Measurements from ENCODE around the gene TLK1. TPM values are rescaled to one million over a fixed set of nuclear protein-coding genes. Genes with fewer than 3 reads are reported as not detected.

The TLK1 gene
- total RNA-seq, 1 donor from 2014 or later, result 86.5 TPM

DNA sequence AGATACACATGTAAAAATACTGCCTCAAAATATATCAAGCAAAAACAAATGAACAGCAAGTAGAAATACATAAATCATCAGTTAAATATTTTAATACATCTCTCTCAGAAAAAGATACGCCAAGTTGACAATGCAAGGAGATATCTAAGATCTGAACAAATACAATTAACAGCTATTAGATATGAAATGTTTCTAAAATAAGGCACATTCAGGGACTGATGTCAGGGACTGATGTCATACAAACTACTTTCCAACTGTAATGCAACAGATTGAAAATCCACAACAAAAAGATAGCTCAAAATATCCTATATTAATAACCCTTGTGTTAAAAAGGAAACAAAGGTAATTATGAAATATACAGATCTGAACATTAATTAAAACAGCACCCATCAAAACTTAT is 51.7 kb downstream of the TLK1 start:
- DNase-seq (ENCODE audit: extremely low spot score, unreplicated experiment), result no peak
- no peak overlapping the region for H3K4me3 Mint-ChIP-seq (ENCODE audit: unreplicated experiment)
- TF ChIP-seq, protein P1, sequence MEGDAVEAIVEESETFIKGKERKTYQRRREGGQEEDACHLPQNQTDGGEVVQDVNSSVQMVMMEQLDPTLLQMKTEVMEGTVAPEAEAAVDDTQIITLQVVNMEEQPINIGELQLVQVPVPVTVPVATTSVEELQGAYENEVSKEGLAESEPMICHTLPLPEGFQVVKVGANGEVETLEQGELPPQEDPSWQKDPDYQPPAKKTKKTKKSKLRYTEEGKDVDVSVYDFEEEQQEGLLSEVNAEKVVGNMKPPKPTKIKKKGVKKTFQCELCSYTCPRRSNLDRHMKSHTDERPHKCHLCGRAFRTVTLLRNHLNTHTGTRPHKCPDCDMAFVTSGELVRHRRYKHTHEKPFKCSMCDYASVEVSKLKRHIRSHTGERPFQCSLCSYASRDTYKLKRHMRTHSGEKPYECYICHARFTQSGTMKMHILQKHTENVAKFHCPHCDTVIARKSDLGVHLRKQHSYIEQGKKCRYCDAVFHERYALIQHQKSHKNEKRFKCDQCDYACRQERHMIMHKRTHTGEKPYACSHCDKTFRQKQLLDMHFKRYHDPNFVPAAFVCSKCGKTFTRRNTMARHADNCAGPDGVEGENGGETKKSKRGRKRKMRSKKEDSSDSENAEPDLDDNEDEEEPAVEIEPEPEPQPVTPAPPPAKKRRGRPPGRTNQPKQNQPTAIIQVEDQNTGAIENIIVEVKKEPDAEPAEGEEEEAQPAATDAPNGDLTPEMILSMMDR (IDR thresholded peaks at IDR 0.05), result no peak
- H3K36me3 Mint-ChIP-seq (ENCODE audit: unreplicated experiment), result peaks cover 22% of the 10 kb centered on the region
- H3K4me1 Mint-ChIP-seq (ENCODE audit: unreplicated experiment), result peaks cover 14% of the 10 kb centered on the region
- H3K9me3 Mint-ChIP-seq (ENCODE audit: unreplicated experiment), result peaks cover 14% of the 10 kb centered on the region
- no peaks in the 10 kb centered on the region for H3K27me3 Mint-ChIP-seq (ENCODE audit: unreplicated experiment)
- no peak overlapping the region for H3K27ac Mint-ChIP-seq (ENCODE audit: unreplicated experiment)

DNA sequence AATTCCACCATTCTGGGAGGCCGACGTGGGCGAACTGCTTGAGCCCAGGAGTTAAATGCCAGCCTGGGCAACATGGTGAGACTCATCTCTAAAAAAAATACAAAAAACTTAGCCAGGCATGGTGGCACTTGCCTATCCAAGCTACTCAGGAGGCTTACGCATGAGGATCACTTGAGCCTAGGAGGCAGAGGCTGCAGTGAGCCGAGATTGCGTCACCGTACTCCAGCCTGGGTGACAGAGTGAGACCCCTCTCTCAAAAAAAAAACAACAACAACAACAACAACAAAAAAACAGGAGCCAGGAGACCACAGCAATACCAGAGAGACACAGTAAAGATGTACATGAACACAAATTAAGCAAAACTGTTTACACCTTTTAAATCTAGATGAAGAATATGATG is 52.9 kb downstream of the TLK1 start:
- H3K9me3 Mint-ChIP-seq (ENCODE audit: unreplicated experiment), result peaks cover 14% of the 10 kb centered on the region
- no peak for DNase-seq (ENCODE audit: extremely low spot score, unreplicated experiment)
- H3K27me3 Mint-ChIP-seq (ENCODE audit: unreplicated experiment), result no peaks in the 10 kb centered on the region
- TF ChIP-seq, protein P1 (IDR thresholded peaks at IDR 0.05), result no peak
- H3K4me3 Mint-ChIP-seq (ENCODE audit: unreplicated experiment), result no peak overlapping the region
- peaks cover 22% of the 10 kb centered on the region for H3K36me3 Mint-ChIP-seq (ENCODE audit: unreplicated experiment)
- no peak overlapping the region for H3K27ac Mint-ChIP-seq (ENCODE audit: unreplicated experiment)
- peaks cover 18% of the 10 kb centered on the region for H3K4me1 Mint-ChIP-seq (ENCODE audit: unreplicated experiment)

DNA sequence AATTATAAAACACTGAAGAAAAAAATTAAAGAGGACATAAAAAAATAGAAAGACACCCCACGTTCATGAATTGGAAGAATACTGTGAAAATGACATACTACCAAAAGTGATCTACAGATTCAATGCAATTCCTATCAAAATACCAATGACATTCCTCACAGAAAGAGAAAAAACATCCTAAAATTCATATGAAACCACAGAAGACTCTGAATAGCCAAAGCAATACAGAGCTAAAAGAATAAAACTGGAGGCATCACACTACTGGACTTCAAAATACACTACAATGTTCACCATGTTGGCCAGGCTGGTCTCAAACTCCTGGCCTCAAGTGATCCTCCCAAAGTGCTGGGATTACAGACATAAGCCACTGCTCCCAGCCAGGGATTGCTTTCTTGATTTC is 56.3 kb downstream of the TLK1 start:
- peaks cover 25% of the 10 kb centered on the region for H3K36me3 Mint-ChIP-seq (ENCODE audit: unreplicated experiment)
- H3K27ac Mint-ChIP-seq (ENCODE audit: unreplicated experiment), result no peak overlapping the region
- no peak overlapping the region for H3K4me3 Mint-ChIP-seq (ENCODE audit: unreplicated experiment)
- H3K27me3 Mint-ChIP-seq (ENCODE audit: unreplicated experiment), result no peaks in the 10 kb centered on the region
- TF ChIP-seq, protein P1 (IDR thresholded peaks at IDR 0.05), result no peak
- H3K4me1 Mint-ChIP-seq (ENCODE audit: unreplicated experiment), result peaks cover 28% of the 10 kb centered on the region
- DNase-seq (ENCODE audit: extremely low spot score, unreplicated experiment), result no peak
- H3K9me3 Mint-ChIP-seq (ENCODE audit: unreplicated experiment), result peaks cover 21% of the 10 kb centered on the region

DNA sequence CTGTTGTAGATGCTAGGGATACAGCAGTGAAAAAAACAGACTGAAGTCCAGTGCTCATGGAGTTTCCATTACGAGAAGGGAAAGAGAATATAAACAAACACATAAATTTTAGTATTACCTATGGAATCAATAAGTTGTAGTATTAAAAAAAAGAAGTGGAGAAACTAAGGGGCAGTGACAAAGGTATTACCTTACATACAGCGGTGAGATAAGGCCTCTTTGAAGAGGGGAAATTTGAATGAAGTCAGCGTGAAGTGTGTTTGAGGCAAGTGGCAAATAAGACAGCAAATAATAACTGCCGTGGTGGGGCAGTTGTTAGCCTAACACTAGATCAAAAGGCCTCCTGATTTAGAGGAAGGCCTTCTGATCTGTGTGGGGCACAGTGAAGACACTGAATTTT is 57.9 kb downstream of the TLK1 start:
- H3K4me1 Mint-ChIP-seq (ENCODE audit: unreplicated experiment), result peaks cover 26% of the 10 kb centered on the region
- H3K4me3 Mint-ChIP-seq (ENCODE audit: unreplicated experiment), result no peak overlapping the region
- H3K9me3 Mint-ChIP-seq (ENCODE audit: unreplicated experiment), result peaks cover 29% of the 10 kb centered on the region
- DNase-seq (ENCODE audit: extremely low spot score, unreplicated experiment), result no peak
- TF ChIP-seq, protein P1 (IDR thresholded peaks at IDR 0.05), result no peak
- peaks cover 34% of the 10 kb centered on the region for H3K36me3 Mint-ChIP-seq (ENCODE audit: unreplicated experiment)
- no peaks in the 10 kb centered on the region for H3K27me3 Mint-ChIP-seq (ENCODE audit: unreplicated experiment)
- no peak overlapping the region for H3K27ac Mint-ChIP-seq (ENCODE audit: unreplicated experiment)

DNA sequence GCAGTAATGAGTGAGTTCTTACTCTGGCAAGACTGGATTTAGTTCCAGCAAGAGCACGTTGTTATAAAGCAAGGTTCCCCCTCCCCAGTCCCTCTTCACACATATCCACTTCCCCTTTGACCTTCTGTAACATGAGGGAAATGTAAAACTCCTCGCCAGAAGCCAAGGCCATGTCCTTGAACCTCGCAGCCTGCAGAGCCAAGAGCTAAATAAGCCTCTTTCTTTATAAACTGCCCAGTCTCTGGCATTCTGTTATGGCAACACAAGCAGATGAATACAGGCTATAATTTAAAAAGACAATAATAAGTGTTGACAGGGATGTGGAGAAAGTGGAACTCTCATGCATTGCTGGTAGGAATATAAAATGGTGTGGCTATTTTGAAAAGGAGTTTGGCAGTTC is 60.3 kb downstream of the TLK1 start:
- Mint-ChIP-seq H3K4me1 (ENCODE audit: unreplicated experiment) (peaks cover 25% of the 10 kb centered on the region), H3K4me3 (ENCODE audit: unreplicated experiment) (no peak overlapping the region), H3K9me3 (ENCODE audit: unreplicated experiment) (peaks cover 36% of the 10 kb centered on the region), H3K27ac (ENCODE audit: unreplicated experiment) (no peak overlapping the region), H3K27me3 (ENCODE audit: unreplicated experiment) (no peaks in the 10 kb centered on the region), H3K36me3 (ENCODE audit: unreplicated experiment) (peaks cover 39% of the 10 kb centered on the region)
- no peak for DNase-seq (ENCODE audit: extremely low spot score, unreplicated experiment)
- TF ChIP-seq, protein P1 (IDR thresholded peaks at IDR 0.05), result no peak
